Kidney (tissue), 14 donors: ENCODE data around the gene PACS2. TPM values are rescaled to one million over a fixed set of nuclear protein-coding genes. Genes with fewer than 3 reads are reported as not detected.
A peak's percentile ranks its signal among the peaks of the same experiment; 100 is the strongest.

ENCODE experiments used
- DNase-seq, 5 donors: peaks; one replicate each; pipeline ENCODE4 v3.0.0-alpha.2; 2013 to 2020
- FAIRE-seq: peaks from 2 replicates; lab custom pipeline; 2012; peaks lifted over from hg19 to GRCh38; lab: Jason Lieb, UNC
- H3K27ac ChIP-seq, 2 donors: one replicate each; pipeline ENCODE4 v1.7.0; 2013; ENCODE audit warnings: low read depth in 2 of 2, low read length in 2 of 2, inconsistent platforms in 1 of 2
- H3K27me3 ChIP-seq: one replicate; pipeline ENCODE4 v1.7.1; 2013; ENCODE audit warnings: low read length, inconsistent platforms; ENCODE audit not compliant: control insufficient read depth, insufficient read depth
- H3K36me3 ChIP-seq, 3 donors: one replicate each; pipeline versions ENCODE4 v1.7.0 to v1.7.1; 2013; ENCODE audit warnings: low read length in 3 of 3, control low read depth in 1 of 3, inconsistent platforms in 1 of 3; ENCODE audit not compliant: insufficient read depth in 3 of 3, control insufficient read depth in 2 of 3
- H3K4me1 ChIP-seq, 3 donors: one replicate each; pipeline versions ENCODE4 v1.7.0 to v1.7.1; 2013; ENCODE audit warnings: low read length in 3 of 3, inconsistent platforms in 1 of 3, low read depth in 1 of 3; ENCODE audit not compliant: control insufficient read depth in 2 of 3, insufficient read depth in 2 of 3
- H3K4me3 ChIP-seq, 3 donors: one replicate each; pipeline versions ENCODE4 v1.7.0 to v1.8.1; 2013; ENCODE audit warnings: low read length in 3 of 3, control low read depth in 1 of 3, inconsistent platforms in 1 of 3
- H3K9ac ChIP-seq, 3 donors: one replicate each; pipeline versions ENCODE4 v1.7.0 to v1.7.1; 2013; ENCODE audit warnings: low read length in 3 of 3, control low read depth in 1 of 3, inconsistent platforms in 1 of 3
- H3K9me3 ChIP-seq, 3 donors: one replicate each; pipeline versions ENCODE4 v1.7.0 to v1.7.1; 2013; ENCODE audit warnings: low read length in 3 of 3, control low read depth in 1 of 3, inconsistent platforms in 1 of 3; ENCODE audit not compliant: control insufficient read depth in 2 of 3, insufficient read depth in 1 of 3
- intact Hi-C: fragments of 100-400 bp; cut with DNase I; formaldehyde crosslinking; loops from one replicate; pipeline ENCODE4 v1.11.1; 2022
- polyA plus RNA-seq: library from polyadenylated mRNA; stranded (reverse); fragments of 350-450 nt; fragmentation: Illumina TruSeq; extraction: RNeasy Lipid Tissue Mini Kit (QIAGEN cat#74804); gene quantifications from one replicate; pipeline ENCODE4 v1.2.3, GENCODE V29; 2014; ENCODE audit warnings: low read depth, low replicate concordance; ENCODE audit not compliant: insufficient read depth
- total RNA-seq: library from RNA; stranded (reverse); fragmentation: NEBNext Ultra II Directional; extraction: Animal tissue kit (Norgen Biotek cat#: 25700); gene quantifications from one replicate; pipeline ENCODE4 v1.2.1, GENCODE V29; 2021
- TF ChIP-seq, protein P1 (sequence below): IDR thresholded peaks from 3 replicates; pipeline ENCODE4 v1.5.1; 2012; ENCODE audit warnings: mild to moderate bottlenecking, moderate library complexity, borderline replicate concordance; ENCODE audit not compliant: insufficient read depth; ENCODE audit errors: extremely low read depth
- donor health status: control.
- donor health status: control.
- donor health status: control.
- donor health status: control.
- donor health status: control.
- donor health status: DM: yes; HTN: yes; CAD: no.
- donor health status: Normal renal cell carcinoma (clear cell type).

Gene PACS2
- total and polyA plus RNA-seq, 2 donors from 2014 or later: 35.7 to 83.9 TPM

DNA sequence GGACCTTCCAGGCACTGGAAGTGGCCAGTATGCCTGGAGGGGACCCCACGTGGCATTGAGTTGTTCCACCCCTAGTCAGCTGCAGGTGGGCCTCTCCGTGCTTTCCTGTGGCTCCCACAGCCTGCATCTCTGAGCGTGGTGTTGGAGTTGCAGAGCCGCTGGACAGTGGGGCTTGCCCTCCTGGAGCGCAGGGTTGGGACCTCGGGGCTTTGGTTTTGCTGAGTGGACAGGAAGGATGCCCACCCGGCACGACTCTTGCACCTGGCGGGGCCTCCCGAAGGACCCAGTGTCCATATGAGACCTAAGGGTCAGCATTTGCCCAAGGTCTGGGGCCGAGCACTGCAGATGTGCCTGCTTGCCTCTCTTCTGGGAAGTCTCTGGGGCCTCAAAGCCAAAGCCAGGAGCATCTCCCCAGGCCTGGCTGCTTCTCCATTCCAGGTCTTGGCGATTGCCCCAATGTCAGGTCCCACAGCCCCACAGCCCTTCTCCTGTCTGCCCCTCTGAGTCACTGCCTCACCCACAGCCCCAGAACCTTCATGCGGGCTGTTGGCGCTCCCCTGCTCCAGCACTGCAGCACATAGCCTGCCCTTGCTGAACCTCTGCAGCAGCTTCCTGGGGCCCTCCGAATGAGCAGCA is 1.5 kb downstream of the PACS2 start:
- FAIRE-seq (no peak), DNase-seq (peak in 2 of 5 donors; percentile 55 to 78)
- intact Hi-C loops: no loop called here
- TF ChIP-seq, protein P1, sequence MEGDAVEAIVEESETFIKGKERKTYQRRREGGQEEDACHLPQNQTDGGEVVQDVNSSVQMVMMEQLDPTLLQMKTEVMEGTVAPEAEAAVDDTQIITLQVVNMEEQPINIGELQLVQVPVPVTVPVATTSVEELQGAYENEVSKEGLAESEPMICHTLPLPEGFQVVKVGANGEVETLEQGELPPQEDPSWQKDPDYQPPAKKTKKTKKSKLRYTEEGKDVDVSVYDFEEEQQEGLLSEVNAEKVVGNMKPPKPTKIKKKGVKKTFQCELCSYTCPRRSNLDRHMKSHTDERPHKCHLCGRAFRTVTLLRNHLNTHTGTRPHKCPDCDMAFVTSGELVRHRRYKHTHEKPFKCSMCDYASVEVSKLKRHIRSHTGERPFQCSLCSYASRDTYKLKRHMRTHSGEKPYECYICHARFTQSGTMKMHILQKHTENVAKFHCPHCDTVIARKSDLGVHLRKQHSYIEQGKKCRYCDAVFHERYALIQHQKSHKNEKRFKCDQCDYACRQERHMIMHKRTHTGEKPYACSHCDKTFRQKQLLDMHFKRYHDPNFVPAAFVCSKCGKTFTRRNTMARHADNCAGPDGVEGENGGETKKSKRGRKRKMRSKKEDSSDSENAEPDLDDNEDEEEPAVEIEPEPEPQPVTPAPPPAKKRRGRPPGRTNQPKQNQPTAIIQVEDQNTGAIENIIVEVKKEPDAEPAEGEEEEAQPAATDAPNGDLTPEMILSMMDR: no peak
- Histone ChIP-seq H3K4me3 (peak overlapping the region; percentile 44 to 72 (median 72)), H3K4me1 (peaks cover 0 to 20% (median 6%) of the 10 kb centered on the region in 3 donors), H3K9me3 (no peaks in the 10 kb centered on the region), H3K36me3 (no peaks in the 10 kb centered on the region), H3K27me3 (no peaks in the 10 kb centered on the region), H3K9ac (peak overlapping the region in 2 of 3 donors; percentile 45 to 46), H3K27ac (no peak overlapping the region)

DNA sequence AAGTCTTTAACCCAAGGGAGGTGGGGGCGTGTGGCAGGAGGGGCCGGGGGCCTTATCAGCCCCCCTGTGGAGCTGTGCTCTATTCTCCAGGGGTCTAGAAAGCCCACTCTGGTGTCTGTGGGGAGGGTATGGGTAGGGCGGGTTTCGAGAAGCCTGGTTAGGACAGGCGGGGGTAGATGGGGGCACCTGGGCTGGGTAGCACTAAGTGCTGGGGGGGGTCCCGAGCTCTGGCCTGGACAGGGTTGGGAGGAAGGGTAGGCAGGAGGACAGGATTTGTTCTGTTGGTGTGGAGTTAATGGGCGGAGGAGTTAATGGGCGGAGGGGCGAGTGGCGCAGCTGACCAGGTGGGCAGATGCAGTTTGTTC is 2.0 kb downstream of the PACS2 start:
- FAIRE-seq (no peak), DNase-seq (no peak)
- intact Hi-C loops: no loop called here
- no peaks in the 10 kb centered on the region for H3K36me3 ChIP-seq
- H3K27me3 ChIP-seq: no peaks in the 10 kb centered on the region
- TF ChIP-seq, protein P1: no peak
- H3K27ac ChIP-seq: no peak overlapping the region
- H3K9ac ChIP-seq: no peak overlapping the region
- H3K9me3 ChIP-seq: no peaks in the 10 kb centered on the region
- peaks cover 0 to 20% (median 6%) of the 10 kb centered on the region in 3 donors for H3K4me1 ChIP-seq
- no peak overlapping the region for H3K4me3 ChIP-seq

DNA sequence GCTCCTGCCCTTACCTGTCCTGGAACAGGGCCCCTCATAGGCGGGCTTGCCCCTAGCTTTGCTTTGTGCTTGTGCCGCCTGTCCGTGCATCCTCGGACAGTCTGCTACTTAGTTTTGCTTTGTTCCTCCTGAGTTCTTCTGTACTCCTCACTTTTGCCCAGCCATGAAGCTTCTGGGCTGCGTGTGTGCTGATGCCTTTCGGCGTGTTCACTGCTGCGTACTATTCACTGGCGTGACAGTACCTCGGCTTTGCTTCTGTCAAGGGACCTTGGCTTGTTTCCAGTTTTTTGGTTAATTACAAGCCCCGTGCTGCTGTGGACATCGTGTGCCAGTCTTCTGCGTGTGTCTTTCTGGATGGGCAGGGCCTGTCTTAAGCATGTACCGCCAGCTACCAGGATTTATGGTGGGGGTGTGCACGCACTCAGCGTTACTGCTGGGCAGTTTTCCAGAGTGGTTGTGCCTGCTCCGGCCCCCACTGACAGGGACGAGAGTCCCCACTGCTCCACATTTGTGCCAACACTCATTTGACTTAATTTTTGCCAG is 2.5 kb downstream of the PACS2 start:
- FAIRE-seq: no peak

More for the DNA sequence above, 2.5 kb downstream of the PACS2 start:
- TF ChIP-seq, protein P1: no peak
- no peak overlapping the region for H3K27ac ChIP-seq
- H3K4me3 ChIP-seq: no peak overlapping the region
- H3K4me1 ChIP-seq: peaks cover 0 to 20% (median 6%) of the 10 kb centered on the region in 3 donors
- intact Hi-C loops: no loop called here
- H3K27me3 ChIP-seq: no peaks in the 10 kb centered on the region
- H3K9me3 ChIP-seq: no peaks in the 10 kb centered on the region
- DNase-seq: peak in 1 of 5 donors; percentile 30
- H3K36me3 ChIP-seq: no peaks in the 10 kb centered on the region
- no peak overlapping the region for H3K9ac ChIP-seq
